ELR (cell line): ENCODE results near the gene LCN1.

ENCODE experiments used
- DNase-seq: peaks from one replicate; pipeline ENCODE4 v3.0.0-alpha.2; 2015; ENCODE audit warnings: low read depth

The LCN1 gene

GRCh38 chr9:135570456-135570855, 49.2 kb downstream of the LCN1 start:
- no peak for DNase-seq

DNA sequence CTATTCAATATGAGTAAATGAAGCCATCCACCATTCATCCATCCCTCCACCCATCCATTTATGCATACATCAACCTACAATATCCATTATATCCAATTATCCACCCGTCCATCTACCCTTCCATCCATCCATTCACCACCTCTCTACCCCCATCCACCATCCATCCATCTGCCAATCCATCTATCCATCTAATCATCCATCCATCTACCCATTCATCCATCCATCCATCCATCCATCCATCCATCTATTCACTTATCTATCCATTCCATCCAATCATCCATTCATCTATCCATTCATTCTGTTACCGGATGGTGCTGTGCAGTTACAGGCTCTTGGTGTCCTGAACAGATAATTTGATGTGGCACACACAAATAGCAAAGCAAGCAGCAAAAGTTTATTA, 51.0 kb downstream of the LCN1 start:
- no peak for DNase-seq

DNA sequence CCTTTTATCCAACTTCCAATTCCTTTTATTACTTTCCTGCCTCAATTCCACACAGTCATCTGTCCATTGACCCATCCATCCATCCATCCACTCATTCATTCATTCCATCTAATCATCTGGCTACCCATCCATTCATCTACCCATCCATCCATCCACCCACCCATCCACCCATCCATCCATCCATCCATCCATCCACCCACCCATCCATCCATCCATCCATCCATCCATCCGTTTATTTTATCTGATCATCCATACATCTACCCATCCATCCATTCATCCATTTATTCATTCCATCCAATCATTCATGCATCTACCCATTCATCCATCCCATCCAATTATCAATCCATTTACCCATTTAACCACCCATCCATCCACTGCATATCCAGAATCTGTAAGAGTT, 51.9 kb downstream of the LCN1 start:
- no peak for DNase-seq

- DNase-seq: no peak
Observed at GRCh38 chr9:135574331-135574730, 53.1 kb downstream of the LCN1 start.

DNA sequence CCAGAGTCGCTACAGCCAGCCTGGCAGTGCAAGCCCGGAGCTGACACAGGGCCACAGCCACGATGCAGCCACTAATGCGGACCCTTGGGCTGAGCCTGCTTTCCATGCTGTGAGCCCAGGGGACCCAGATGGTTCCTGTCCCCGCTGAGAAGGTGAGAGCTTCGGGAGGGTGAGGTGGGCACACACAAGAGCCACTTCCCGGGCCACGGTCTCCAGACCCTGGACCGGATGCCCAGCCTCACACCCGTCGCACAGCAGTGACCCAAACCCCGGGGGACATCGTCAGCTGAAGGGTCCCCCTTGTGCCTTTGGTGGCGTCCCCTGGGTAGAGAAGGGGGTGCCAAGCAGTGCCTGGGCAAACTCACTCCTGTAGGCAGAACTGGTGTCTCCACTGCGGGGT, 53.7 kb downstream of the LCN1 start:
- DNase-seq: no peak
